ENCODE measurements around the gene FURIN. TPM values are rescaled to one million over a fixed set of nuclear protein-coding genes. Genes with fewer than 3 reads are reported as not detected.

FURIN gene
- total RNA-seq, 1 experiment from 2014 or later, result 35.1 TPM

DNA sequence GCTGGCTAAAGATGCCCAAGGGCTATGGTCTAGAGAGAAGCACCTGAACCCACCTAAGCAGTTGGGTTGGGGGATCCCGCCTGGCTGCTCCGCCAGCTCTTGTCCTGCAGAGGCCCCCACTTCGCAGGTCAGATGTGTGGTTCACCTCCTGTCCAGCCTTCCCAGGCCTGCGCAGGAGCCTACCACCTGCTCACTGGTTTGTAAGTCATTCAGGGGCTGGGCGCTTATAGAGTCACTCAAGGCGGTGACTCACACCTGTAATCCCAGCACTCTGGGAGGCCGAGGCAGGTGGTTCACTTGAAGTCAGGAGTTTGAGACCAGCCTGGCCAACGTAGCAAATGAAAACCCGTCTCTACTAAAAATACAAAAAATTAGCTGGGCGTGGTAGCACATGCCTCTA is 3.9 kb upstream of the FURIN start:
- Histone ChIP-seq H3K9ac (ENCODE audit: extremely low read depth, insufficient read length, low read length) (no peak overlapping the region), H3K9me3 (ENCODE audit: control insufficient read depth, low read depth, low read length) (no peaks in the 10 kb centered on the region), H2BK5ac (ENCODE audit: insufficient read length, low read length) (no peak overlapping the region), H3K4me1 (ENCODE audit: insufficient read depth, low read length) (peaks cover 3% of the 10 kb centered on the region; the same call in 1 of the 2 replicates), H2BK12ac (ENCODE audit: insufficient read length, low read depth, low read length) (no peak overlapping the region), H2AK5ac (ENCODE audit: insufficient read length, low read length) (no peak overlapping the region), H3K56ac (ENCODE audit: insufficient read length, low read depth, low read length) (no peak overlapping the region), H3K4me2 (ENCODE audit: insufficient read depth, insufficient read length, low read length) (no peak overlapping the region), H4K91ac (ENCODE audit: insufficient read length, low read depth, low read length) (no peak overlapping the region), H3K18ac (ENCODE audit: insufficient read length, low read depth, low read length) (no peak overlapping the region), H3K27ac (ENCODE audit: insufficient read length, low read depth, low read length) (no peak overlapping the region), H2BK120ac (ENCODE audit: low read depth, low read length, poor library complexity, severe bottlenecking) (no peak overlapping the region), H3K23ac (ENCODE audit: insufficient read length, low read depth, low read length) (no peak overlapping the region), H2BK15ac (ENCODE audit: low read depth, low read length) (no peak overlapping the region), H3T11ph (ENCODE audit: low read length) (no peak overlapping the region), H3K23me2 (ENCODE audit: insufficient read length, low read depth, low read length, poor library complexity, severe bottlenecking) (no peaks in the 10 kb centered on the region), H3K4ac (ENCODE audit: low read depth, low read length) (no peak overlapping the region), H2BK20ac (ENCODE audit: low read depth, low read length, poor library complexity, severe bottlenecking) (no peak overlapping the region), H4K5ac (ENCODE audit: insufficient read length, low read depth, low read length) (no peak overlapping the region), H4K8ac (replicated peaks; ENCODE audit: insufficient read length, low read depth, low read length) (no peak overlapping the region), H3K14ac (ENCODE audit: insufficient read depth, low read length) (no peak overlapping the region), H3K27me3 (ENCODE audit: insufficient read depth, low read length) (no peaks in the 10 kb centered on the region), H3K79me2 (ENCODE audit: insufficient read depth, low read length) (no peaks in the 10 kb centered on the region), H2AFZ (ENCODE audit: low read length) (no peak overlapping the region), H4K20me1 (ENCODE audit: control insufficient read depth, insufficient read depth, insufficient read length) (no peaks in the 10 kb centered on the region), H3K79me1 (ENCODE audit: insufficient read depth, low read depth, low read length, poor library complexity, severe bottlenecking) (no peaks in the 10 kb centered on the region)
- Mint-ChIP-seq H3K4me1 (peaks cover 23 to 29% of the 10 kb centered on the region in 2 experiments), H3K27me3 (ENCODE audit: low read depth) (no peaks in the 10 kb centered on the region), H3K27ac (no peak overlapping the region), H3K9me3 (no peaks in the 10 kb centered on the region; a peak in 1 of 5 replicates), H3K36me3 (ENCODE audit: insufficient read depth in 1 of 3, low read depth in 3 of 3) (no peaks in the 10 kb centered on the region; a peak in 1 of 7 replicates), H3K4me3 (no peak overlapping the region)
- peak; percentile 50 for DNase-seq
- WGBS (ENCODE audit: extremely low coverage, insufficient read length, low lambda C conversion rate), result no CpG with 5 or more reads among the region's 10 CpGs
- TF ChIP-seq, protein P1, sequence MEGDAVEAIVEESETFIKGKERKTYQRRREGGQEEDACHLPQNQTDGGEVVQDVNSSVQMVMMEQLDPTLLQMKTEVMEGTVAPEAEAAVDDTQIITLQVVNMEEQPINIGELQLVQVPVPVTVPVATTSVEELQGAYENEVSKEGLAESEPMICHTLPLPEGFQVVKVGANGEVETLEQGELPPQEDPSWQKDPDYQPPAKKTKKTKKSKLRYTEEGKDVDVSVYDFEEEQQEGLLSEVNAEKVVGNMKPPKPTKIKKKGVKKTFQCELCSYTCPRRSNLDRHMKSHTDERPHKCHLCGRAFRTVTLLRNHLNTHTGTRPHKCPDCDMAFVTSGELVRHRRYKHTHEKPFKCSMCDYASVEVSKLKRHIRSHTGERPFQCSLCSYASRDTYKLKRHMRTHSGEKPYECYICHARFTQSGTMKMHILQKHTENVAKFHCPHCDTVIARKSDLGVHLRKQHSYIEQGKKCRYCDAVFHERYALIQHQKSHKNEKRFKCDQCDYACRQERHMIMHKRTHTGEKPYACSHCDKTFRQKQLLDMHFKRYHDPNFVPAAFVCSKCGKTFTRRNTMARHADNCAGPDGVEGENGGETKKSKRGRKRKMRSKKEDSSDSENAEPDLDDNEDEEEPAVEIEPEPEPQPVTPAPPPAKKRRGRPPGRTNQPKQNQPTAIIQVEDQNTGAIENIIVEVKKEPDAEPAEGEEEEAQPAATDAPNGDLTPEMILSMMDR (conservative IDR thresholded peaks at IDR 0.05), result no peak; the same call in 2 of the 3 replicates
